Stimulated activated naive CD4-positive, alpha-beta T cell treated with Interleukin-2 at 50 U/mL for 16 hours (primary cell): ENCODE measurements around the gene NADK2.
A peak's percentile ranks its signal among the peaks of the same experiment; 100 is the strongest.

Experiments used
- DNase-seq: peaks from one replicate; lab custom pipeline; 2025; lab: John Stamatoyannopoulos, UW

The NADK2 gene

DNA sequence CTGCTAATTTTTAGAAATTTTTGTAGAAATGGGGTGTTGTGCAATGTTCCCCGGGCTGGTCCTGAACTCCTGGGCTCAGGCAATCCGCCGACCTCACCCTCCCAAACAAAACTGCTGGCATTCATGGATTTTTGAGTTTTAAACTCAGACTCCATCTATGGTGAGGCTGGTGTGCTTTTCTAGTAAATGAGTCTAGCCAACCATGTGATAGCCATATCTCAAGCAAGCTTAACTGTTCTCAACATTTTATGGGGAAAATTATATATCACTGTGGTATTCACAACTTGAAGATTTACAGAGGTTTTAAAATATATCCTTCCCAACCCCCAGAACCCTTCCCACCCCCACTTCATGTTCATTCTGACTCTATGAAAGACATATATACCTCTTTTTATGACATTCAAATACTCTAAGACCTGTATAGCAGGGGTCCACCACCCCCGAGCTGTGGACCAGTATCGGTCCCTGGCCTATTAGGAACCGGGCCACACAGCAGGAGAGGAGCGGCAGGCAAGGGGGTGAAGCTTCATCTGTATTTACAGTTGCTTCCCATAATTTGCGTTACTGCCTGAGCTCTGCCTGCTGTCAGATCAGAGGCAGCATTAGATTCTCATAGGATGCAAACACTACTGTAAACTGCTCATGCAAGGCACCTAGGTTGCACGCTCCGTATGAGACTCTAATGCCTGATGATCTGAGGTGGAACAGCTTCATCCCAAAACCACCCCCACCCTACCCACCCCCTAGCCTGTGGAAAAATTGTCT is 4.5 kb upstream of the NADK2 start:
- DNase-seq: no peak

GRCh38 chr5:36244076-36244475 is 2.4 kb upstream of the NADK2 start:
- DNase-seq: no peak

GRCh38 chr5:36243653-36244052 is 1.9 kb upstream of the NADK2 start:
- DNase-seq: no peak

DNA sequence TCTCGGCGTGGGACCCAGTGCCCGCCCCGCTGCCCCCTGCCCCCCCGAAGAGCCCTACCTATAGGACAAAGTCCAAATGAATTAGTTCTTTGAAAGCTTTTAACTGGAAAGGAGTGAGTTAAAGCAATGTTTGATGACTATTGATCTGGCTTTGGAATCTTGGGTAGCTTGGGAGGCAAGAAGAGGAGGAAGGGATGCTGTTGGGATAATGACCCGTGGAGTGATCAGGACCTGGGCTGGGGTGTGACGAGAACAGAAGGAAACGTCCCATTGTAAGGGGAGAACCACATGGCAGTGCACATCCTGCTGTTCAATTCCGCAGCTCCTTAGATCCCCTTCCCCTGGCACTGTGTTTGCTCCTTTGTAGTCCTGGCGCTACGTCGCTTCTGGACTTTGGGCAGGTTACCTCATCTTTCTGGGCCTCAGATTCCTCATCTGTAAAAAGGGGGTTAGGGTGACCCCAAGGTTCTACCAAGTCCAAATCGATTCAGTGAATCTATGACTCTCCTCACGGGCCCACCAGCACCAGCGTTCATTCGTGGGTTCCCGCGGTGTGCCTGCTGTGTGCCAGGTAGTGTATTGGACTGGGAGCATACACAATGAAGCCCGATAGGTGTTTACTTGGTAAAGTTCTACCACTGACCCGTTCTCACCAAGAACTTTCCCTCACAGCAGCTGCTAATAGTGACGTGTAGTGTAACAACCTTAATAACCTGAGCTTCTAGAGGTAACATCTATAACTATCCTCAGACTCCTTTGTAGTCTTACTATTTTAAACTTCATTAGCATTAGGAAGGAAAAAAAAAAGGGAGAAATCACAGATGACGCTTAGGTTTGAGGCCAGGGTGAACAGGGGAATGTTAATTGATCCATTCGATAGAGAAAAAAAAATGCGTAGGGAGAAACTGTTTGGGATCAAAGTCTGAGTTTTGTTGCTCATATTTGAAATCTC is 1.1 kb upstream of the NADK2 start:
- DNase-seq: no peak

GRCh38 chr5:36240779-36241630 is 720 bp downstream of the NADK2 start:
- DNase-seq: peak; percentile 41

GRCh38 chr5:36239370-36240293 is 2.1 kb downstream of the NADK2 start:
- no peak for DNase-seq

GRCh38 chr5:36238502-36239295 is 3.0 kb downstream of the NADK2 start:
- no peak for DNase-seq

DNA sequence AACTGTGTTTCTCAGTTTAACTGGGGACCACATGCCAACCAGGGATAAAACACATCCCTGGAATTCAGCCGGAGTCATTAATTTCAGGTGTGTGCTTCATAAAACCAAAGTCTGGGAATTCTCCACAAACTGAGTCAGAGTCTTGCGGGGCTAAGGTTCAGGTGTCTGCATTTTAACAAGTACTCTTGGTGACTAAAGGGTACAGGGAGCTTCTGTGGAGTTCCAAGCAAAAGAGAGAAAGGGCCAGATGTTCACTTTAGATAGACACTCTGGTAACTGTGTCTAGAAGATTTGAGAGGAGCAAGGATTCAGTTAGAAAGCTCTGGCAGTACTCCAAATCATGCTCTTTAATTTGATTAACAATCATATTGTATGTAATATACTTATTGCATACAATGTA is 4.0 kb downstream of the NADK2 start:
- no peak for DNase-seq

- no peak for DNase-seq
Measured at GRCh38 chr5:36236801-36237200, 4.9 kb downstream of the NADK2 start.

GRCh38 chr5:36232533-36232932 is 9.2 kb downstream of the NADK2 start:
- DNase-seq: no peak

- DNase-seq: no peak
Measured at GRCh38 chr5:36230151-36230790, 11.5 kb downstream of the NADK2 start.

DNA sequence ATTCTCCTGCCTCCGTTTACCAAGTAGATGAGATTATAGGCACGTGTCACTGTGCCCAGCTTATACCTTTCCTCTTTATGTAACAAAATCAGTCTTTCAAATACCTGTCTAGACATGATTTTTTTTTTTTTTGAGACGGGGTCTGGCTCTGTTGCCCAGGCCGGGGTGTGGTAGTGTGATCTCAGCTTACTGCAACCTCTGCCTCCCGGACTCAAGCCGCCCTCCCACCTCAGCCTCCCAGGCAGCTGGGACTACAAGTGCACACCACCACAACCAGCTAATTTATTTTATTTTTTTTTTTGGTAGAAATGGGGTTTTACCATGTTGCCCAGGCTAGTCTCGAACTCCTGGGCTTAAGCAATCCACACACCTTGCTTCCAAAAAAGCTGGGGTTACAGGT is 13.2 kb downstream of the NADK2 start:
- DNase-seq: no peak

DNA sequence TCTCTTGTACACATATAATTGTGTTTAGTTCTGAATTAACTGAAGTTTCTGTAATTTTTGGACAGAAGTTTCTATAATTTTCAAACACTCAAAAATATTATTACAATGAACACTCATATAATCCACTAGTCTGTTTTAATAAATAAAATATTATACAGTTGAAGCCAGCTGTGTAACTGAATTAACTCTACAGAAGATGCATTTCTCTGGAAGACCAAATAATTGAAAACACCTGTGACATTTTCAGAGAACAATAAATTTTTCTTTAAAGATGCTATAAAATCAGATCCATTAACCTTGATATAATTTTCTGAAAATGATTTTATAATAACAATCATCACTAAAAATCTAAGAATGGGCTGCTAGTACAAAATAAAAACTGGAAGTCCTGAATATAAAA is 14.7 kb downstream of the NADK2 start:
- no peak for DNase-seq

DNA sequence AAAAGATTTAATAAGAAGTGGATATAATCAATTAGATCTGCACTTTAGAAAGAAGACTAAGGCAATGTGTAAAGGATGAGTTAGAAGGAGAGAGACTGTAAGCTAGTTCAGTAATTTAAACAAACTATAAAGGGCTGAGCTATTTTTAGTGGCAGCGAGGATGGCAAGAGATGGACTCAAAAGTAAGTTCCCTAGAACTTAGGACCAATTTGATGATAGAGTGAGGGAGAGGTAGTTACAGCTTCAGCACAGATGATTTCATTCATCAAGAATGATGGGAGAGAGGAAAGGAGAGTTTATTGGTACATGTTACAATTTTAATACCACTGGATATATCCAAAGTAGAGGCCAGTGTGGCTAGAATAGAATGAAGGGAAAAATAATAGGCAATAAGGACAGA is 19.1 kb downstream of the NADK2 start:
- no peak for DNase-seq

DNA sequence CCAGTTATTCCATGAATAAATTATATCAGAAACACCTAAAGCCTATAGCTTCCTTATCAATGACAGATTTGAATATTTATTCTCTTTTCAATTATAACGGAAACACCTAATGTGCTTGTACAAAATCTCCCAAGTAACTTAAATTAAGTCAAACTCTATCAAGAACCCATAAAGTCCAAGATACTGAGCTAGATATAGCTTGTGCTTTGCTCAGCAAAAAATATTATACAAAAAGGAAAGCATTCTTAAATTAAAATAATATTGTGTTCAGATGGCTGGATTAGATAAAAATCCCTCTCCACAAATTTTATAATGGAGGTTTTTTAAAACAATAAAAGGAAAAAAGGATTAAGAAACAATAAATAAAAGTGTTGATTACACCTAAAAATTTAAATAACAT is 23.7 kb downstream of the NADK2 start:
- no peak for DNase-seq

- DNase-seq: no peak
Measured at GRCh38 chr5:36217567-36217966, 24.2 kb downstream of the NADK2 start.

DNA sequence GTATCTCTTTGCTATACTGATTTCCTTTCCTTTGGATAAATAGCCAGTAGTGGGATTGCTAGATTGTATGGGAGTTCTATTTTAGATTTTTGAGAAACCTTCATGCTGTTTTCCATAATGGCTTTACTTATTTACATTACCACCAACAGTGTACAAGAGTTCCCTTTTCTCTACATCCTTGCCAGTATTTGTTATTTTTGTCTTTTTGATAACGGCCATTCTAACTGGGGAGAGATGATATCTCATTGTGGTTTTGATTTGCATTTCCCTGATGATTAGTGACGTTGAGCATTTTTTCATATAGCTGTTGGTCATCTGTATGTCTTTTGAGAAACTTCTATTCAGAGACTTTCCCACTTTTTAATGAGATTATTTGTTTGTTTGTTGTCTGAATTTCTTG is 25.8 kb downstream of the NADK2 start:
- DNase-seq: no peak

DNA sequence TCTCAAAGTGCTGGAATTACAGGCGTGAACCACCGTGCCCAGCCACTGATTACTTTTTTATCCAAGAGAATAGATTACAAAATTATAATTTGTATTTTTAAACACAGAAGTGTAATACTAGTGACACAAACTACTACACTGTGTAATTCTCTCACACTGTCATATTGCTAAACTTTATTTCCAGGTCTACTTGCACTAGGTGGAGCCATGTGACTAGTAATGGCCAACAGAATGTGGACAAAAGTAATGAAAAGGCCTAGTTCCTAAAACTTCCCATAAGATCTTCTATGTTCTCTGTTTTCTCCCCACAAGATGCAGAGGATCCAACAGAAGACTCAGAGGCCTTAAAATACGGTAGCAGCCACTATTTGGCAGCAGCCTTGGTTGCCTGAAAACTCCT is 27.3 kb downstream of the NADK2 start:
- DNase-seq: no peak

DNA sequence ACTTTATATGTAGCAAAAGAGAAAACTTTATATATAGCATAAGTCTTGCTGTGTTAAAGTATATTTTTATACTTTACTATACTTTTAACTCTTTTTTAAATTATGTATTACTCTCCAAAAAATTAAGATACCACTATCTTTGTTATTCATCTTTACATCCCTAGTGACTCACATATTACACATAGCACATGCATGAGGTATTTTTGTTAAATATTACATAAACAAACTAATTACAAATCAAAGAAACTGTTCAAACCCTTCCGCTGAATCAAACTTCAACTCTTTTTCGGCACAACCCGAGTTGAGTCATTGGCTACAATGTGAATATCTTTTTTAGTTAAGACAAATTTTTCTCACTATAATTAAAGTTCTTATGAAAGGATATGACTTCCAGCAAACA is 32.1 kb downstream of the NADK2 start:
- DNase-seq: no peak

- no peak for DNase-seq
Measured at GRCh38 chr5:36208786-36209185, 32.9 kb downstream of the NADK2 start.
